H1 (cell line): ENCODE measurements around the gene CMIP. TPM values are rescaled to one million over a fixed set of nuclear protein-coding genes. Genes with fewer than 3 reads are reported as not detected.

Experiments
- FOSL1 ChIP-seq: IDR thresholded peaks from 2 replicates; pipeline ENCODE4 v1.6.1; 2011; ENCODE audit warnings: mild to moderate bottlenecking, low read depth, low read length, moderate library complexity; ENCODE audit not compliant: insufficient read depth
- GABPA ChIP-seq: IDR thresholded peaks from 2 replicates; pipeline ENCODE4 v1.6.1; 2011; ENCODE audit warnings: mild to moderate bottlenecking, low read length, moderate library complexity, borderline replicate concordance; ENCODE audit not compliant: insufficient read depth
- KDM4A ChIP-seq: IDR thresholded peaks from one replicate; pipeline ENCODE4 v1.7.1; 2012; ENCODE audit warnings: low read depth, mild to moderate bottlenecking, moderate library complexity, low read length, inconsistent platforms; ENCODE audit not compliant: severe bottlenecking
- RAD21 ChIP-seq, 2 experiments: IDR thresholded peaks in 1 of 2; conservative IDR thresholded peaks in 1 of 2; 2 replicates each; pipeline ENCODE4 v1.6.1; 2011; ENCODE audit warnings: low read depth in 2 of 2, low read length in 2 of 2, improper control_type of control experiment in 1 of 2, inconsistent platforms in 1 of 2, mild to moderate bottlenecking in 1 of 2, moderate library complexity in 1 of 2
- RXRA ChIP-seq: IDR thresholded peaks from 2 replicates; pipeline ENCODE4 v1.6.1; 2011; ENCODE audit warnings: low read depth, mild to moderate bottlenecking, low read length, moderate library complexity; ENCODE audit not compliant: insufficient read depth
- SP1 ChIP-seq: IDR thresholded peaks from 2 replicates; pipeline ENCODE4 v1.6.1; 2011; ENCODE audit warnings: low read depth, low read length
- TAF7 ChIP-seq: optimal IDR thresholded peaks from 2 replicates; pipeline ENCODE3; 2011; ENCODE audit warnings: low read depth, mild to moderate bottlenecking, inconsistent platforms, low read length, moderate library complexity, borderline replicate concordance
- TBP ChIP-seq: IDR thresholded peaks from 2 replicates; pipeline ENCODE4 v1.6.1; 2011; ENCODE audit warnings: low read depth, low read length, improper control_type of control experiment
- polyA plus RNA-seq, 7 experiments: library from polyadenylated mRNA; depleted of rRNA in 3 of 7; stranded (reverse) in 5 of 7; unstranded in 2 of 7; fragments of >200 nt in 5 of 7; fragments of 200-250 nt in 2 of 7; gene quantifications; 1 replicate in 5 of 7; 2 replicates in 1 of 7; 4 replicates in 1 of 7; pipeline versions ENCODE4 v1.2.1 to v1.2.3, GENCODE V29; 2011 to 2013; ENCODE audit warnings: missing spikeins in 2 of 7, mixed read lengths in 2 of 7
- total RNA-seq: library from RNA; stranded (reverse); fragmentation: NEBNext Ultra II Directional; extraction: Animal tissue kit (Norgen Biotek cat#: 25700); gene quantifications from 2 replicates; pipeline ENCODE4 v1.2.1, GENCODE V29; 2021
- TF ChIP-seq, protein P1 (sequence below): IDR thresholded peaks from 2 replicates; pipeline ENCODE4 v1.6.1; 2011; ENCODE audit warnings: low read length, improper control_type of control experiment

CMIP gene
- total and polyA plus RNA-seq, 2 of the 8 experiments (the other 6 are each of a cell fraction or from before 2014, with no cell fraction given) = 7.9 to 53.2 TPM

DNA sequence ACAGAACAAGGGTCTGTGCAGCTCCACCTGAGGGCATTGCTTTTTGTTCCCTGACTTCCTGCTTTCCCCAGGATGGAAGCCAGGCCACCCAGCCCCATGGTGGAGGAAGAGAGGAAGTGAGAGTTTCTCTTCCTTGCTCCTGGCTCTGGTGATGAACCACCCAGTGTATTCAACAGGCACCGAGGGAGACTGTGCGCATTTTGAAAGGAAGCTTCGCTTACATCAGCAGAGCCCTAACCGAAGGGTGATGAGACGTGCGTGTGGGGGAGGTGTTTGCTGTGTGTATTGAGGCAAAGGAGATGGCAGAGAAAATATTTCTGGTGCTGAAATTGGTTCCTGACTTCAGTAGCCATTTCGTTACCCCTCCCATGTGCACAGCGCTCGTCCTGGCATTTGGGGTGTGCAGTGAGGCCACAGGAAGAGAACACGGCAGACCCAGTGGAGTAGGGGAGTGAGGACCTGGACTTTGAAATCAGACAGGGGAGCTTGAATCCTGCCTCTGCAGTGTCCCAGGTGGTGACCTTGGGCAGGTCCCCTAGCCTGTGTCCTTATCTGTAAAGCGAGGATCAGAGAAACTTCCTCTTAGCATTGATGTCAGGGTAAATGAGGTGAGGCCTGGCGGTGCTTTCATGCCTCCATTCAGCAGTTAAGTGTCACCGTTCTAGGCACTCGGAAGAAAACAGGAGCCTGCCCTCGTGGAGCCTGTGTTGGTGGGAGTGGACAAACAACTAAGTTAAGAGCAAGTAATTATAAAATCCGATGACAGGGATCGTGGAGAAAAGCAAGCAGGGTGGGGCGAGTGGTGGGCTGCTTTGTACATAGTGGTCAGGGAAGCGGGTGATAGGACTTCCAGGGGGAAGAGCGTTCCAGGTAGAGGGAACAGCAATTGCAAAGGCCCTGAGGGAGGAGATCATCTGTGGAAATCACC, 7.4 kb downstream of the CMIP start (continued):
- no peak for TF ChIP-seq RXRA
- no peak for TF ChIP-seq KDM4A
- TF ChIP-seq, protein P1, sequence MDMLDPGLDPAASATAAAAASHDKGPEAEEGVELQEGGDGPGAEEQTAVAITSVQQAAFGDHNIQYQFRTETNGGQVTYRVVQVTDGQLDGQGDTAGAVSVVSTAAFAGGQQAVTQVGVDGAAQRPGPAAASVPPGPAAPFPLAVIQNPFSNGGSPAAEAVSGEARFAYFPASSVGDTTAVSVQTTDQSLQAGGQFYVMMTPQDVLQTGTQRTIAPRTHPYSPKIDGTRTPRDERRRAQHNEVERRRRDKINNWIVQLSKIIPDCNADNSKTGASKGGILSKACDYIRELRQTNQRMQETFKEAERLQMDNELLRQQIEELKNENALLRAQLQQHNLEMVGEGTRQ = no peak
- no peak for TF ChIP-seq TAF7
- no peak for TF ChIP-seq GABPA
- TF ChIP-seq SP1 = no peak
- TF ChIP-seq RAD21 (IDR thresholded peaks at IDR 0.05 in 1 of 2, conservative IDR thresholded peaks at IDR 0.05 in 1 of 2; ENCODE audit: low read depth in 2 of 2, low read length in 2 of 2) = no peak
- TF ChIP-seq FOSL1 = no peak
- TF ChIP-seq TBP = no peak
